GM23248 (cell line): ENCODE data around the gene ZMYM2. TPM values are rescaled to one million over a fixed set of nuclear protein-coding genes. Genes with fewer than 3 reads are reported as not detected.
A peak's percentile ranks its signal among the peaks of the same experiment; 100 is the strongest.

Experiments
- DNase-seq: peaks from one replicate; pipeline ENCODE4 v3.0.0-alpha.2; 2015
- H2AFZ ChIP-seq: fragments of 200-600 bp; sonication (generic); 2 replicates; pipeline ENCODE4 v1.6.1; 2016; ENCODE audit warnings: antibody characterized with exemption
- H3F3A ChIP-seq: fragments of 200-600 bp; sonication (generic); 2 replicates; pipeline ENCODE4 v1.6.1; 2016; ENCODE audit warnings: mild to moderate bottlenecking, antibody characterized with exemption, mixed run types; ENCODE audit not compliant: insufficient read depth
- H3K27ac ChIP-seq: fragments of 200-600 bp; sonication (generic); 2 replicates; pipeline ENCODE4 v1.5.1; 2016; ENCODE audit warnings: mild to moderate bottlenecking
- H3K27me3 ChIP-seq: fragments of 200-600 bp; sonication (generic); replicated peaks from 2 replicates; pipeline ENCODE4 v1.6.1; 2016; ENCODE audit warnings: mild to moderate bottlenecking; ENCODE audit not compliant: insufficient read depth
- H3K36me3 ChIP-seq: fragments of 200-600 bp; sonication (generic); 2 replicates; pipeline ENCODE4 v1.6.1; 2016; ENCODE audit warnings: low read depth, mild to moderate bottlenecking
- H3K4me1 ChIP-seq: fragments of 200-600 bp; sonication (generic); 2 replicates; pipeline ENCODE4 v1.6.1; 2016; ENCODE audit warnings: mild to moderate bottlenecking; ENCODE audit not compliant: insufficient read depth
- H3K4me2 ChIP-seq: fragments of 200-600 bp; sonication (generic); one replicate; pipeline ENCODE4 v1.6.1; 2016; ENCODE audit warnings: mild to moderate bottlenecking; ENCODE audit not compliant: unreplicated experiment
- H3K4me3 ChIP-seq: fragments of 200-600 bp; sonication (generic); 2 replicates; pipeline ENCODE4 v1.5.1; 2016; ENCODE audit warnings: mild to moderate bottlenecking
- H3K79me2 ChIP-seq: fragments of 200-600 bp; sonication (generic); 2 replicates; pipeline ENCODE4 v1.6.1; 2016; ENCODE audit warnings: mild to moderate bottlenecking; ENCODE audit not compliant: insufficient read depth
- H3K9ac ChIP-seq: fragments of 200-600 bp; sonication (generic); 2 replicates; pipeline ENCODE4 v1.6.1; 2016; ENCODE audit warnings: mild to moderate bottlenecking
- H3K9me2 ChIP-seq: fragments of 200-600 bp; sonication (generic); 2 replicates; pipeline ENCODE4 v1.6.1; 2016; ENCODE audit warnings: mixed run types, mild to moderate bottlenecking, moderate library complexity; ENCODE audit not compliant: insufficient read depth
- H3K9me3 ChIP-seq: fragments of 200-600 bp; sonication (generic); one replicate; pipeline ENCODE4 v1.6.1; 2017; ENCODE audit warnings: low read depth
- H4K20me1 ChIP-seq: fragments of 200-600 bp; sonication (generic); 2 replicates; pipeline ENCODE4 v1.6.0; 2016; ENCODE audit not compliant: insufficient read depth
- EZH2 ChIP-seq: fragments of 200-600 bp; sonication (generic); IDR thresholded peaks from 2 replicates; pipeline ENCODE4 v1.6.1; 2018; ENCODE audit warnings: antibody characterized with exemption, mild to moderate bottlenecking; ENCODE audit not compliant: insufficient read depth, poor library complexity, severe bottlenecking
- EZH2phosphoT487 ChIP-seq: fragments of 200-600 bp; sonication (generic); IDR thresholded peaks from 2 replicates; pipeline ENCODE4 v1.6.1; 2018; ENCODE audit warnings: antibody characterized with exemption, moderate library complexity, mild to moderate bottlenecking, low read depth; ENCODE audit not compliant: insufficient read depth
- WGBS, 2 experiments: methylation state at CpG; one replicate each; pipeline ENCODE4 v1.1.6; 2015 to 2017; ENCODE audit warnings: low lambda C conversion rate in 2 of 2, low coverage in 1 of 2; ENCODE audit errors: missing lambda C conversion rate in 2 of 2; 5-methylcytosine and 5-hydroxymethylcytosine counted together
- in situ Hi-C: fragments of 300-500 bp; cut with MboI; formaldehyde crosslinking; loops from 2 replicates; pipeline ENCODE4 v1.15.0; 2020
- polyA plus RNA-seq: library from polyadenylated mRNA; unstranded; fragments of >200 nt; fragmentation: Nextera tagmentation; extraction: Ambion mirVana; gene quantifications from 2 replicates; pipeline ENCODE4 v1.2.1, GENCODE V29; 2016
- total RNA-seq: library from RNA; depleted of rRNA; stranded (reverse); fragments of >200 nt; shearing (Covaris generic); gene quantifications from 2 replicates; pipeline ENCODE4 v1.2.3, GENCODE V29; 2014

The ZMYM2 gene
- total and polyA plus RNA-seq, 2 experiments from 2014 or later, result 14.9 to 35.0 TPM

DNA sequence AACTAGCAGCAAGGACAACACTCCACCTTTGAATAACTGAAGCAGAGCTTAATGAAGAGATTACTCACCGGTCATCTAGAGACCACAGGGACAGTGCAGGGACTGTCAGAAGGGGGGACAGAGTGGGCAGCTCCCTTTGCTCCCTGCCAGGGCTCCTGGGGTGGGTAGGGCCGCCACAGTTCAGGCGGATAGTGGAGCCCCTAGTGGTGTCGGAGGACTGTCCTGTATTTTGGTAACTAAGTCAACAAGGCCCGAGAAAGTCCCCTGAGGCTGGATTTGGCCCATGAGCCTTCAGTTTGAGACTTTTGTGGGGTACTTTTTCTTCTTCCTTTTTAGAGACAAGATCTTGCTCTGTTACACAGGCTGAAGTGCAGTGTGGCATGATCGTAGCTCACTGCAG, 157.7 kb downstream of the ZMYM2 start:
- Histone ChIP-seq H3K27me3 (no peaks in the 10 kb centered on the region), H3F3A (peaks cover 9% of the 10 kb centered on the region; the same call in 1 of the 2 replicates), H3K9ac (no peak overlapping the region), H2AFZ (no peak overlapping the region), H3K4me2 (no peak overlapping the region), H3K9me3 (no peaks in the 10 kb centered on the region), H4K20me1 (no peaks in the 10 kb centered on the region), H3K79me2 (no peaks in the 10 kb centered on the region), H3K4me3 (no peak overlapping the region), H3K27ac (no peak overlapping the region), H3K36me3 (no peaks in the 10 kb centered on the region), H3K4me1 (no peaks in the 10 kb centered on the region), H3K9me2 (no peaks in the 10 kb centered on the region)
- TF ChIP-seq EZH2 (no peak), EZH2phosphoT487 (no peak)
- WGBS, 2 experiments, result 80 to 82% methylated on average over 6 of the region's 6 CpGs
- no peak for DNase-seq
- in situ Hi-C loops, result no loop called here

DNA sequence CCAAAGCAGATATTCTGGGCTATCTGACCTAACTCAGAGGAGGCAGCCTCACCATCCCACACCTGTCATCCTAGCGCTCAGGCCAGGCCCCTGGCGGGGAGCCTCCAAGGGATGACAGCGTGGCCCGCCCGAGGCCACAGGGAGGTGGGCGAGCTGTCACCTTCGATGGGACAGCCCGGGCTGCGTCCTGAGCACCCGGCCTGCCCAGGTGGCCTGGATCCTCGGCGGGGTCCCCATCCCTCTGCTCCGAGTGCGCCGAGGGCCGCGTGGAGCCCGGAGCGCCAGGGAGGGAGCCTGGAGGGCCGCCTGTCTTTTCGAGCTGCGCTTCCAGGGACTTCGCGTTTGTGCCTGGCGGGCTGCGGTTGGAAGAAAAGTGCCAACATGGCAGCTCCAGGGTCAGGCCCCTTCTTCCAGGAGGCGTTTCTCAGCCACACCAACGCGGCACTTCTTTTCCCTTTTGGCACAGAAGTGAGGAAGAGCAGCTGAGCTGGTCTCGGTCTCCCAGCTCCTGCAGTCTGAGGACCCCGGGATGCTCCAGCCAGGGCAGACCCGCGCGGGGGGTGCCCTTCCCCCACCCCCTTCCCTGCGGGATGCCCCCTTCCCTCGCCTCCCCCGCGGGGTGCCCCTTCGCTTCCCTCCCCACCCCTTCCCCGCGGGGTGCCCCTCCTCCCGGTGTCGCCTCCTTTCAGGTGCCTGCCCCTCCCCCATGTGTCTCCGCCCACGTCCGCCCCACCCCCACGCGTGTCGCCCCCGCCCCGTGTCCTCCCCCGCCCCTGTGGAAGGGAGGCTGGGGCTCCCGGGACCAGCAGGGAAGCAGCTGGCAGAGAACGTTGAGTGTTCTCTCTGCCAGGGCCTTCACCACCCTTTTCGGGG, 160.0 kb downstream of the ZMYM2 start:
- in situ Hi-C loops, result no loop called here
- no peak for TF ChIP-seq EZH2
- no peak for TF ChIP-seq EZH2phosphoT487
- peak; percentile 75 for DNase-seq
- H3K9ac ChIP-seq, result peak overlapping the region; percentile 90
- no peaks in the 10 kb centered on the region for H4K20me1 ChIP-seq
- H3K9me3 ChIP-seq, result no peaks in the 10 kb centered on the region
- H2AFZ ChIP-seq, result peak overlapping the region; percentile 95
- no peaks in the 10 kb centered on the region for H3K9me2 ChIP-seq
- WGBS, 2 experiments, result 6 to 7% methylated on average over 35 to 51 of the region's 55 CpGs
- H3K4me1 ChIP-seq, result no peaks in the 10 kb centered on the region
- H3K4me2 ChIP-seq, result peak overlapping the region; percentile 77
- no peaks in the 10 kb centered on the region for H3K36me3 ChIP-seq
- peaks cover 9% of the 10 kb centered on the region; the same call in 1 of the 2 replicates for H3F3A ChIP-seq
- no peaks in the 10 kb centered on the region for H3K27me3 ChIP-seq
- H3K4me3 ChIP-seq, result peak overlapping the region; percentile 79
- H3K79me2 ChIP-seq, result no peaks in the 10 kb centered on the region
- H3K27ac ChIP-seq, result peak overlapping the region; percentile 81

DNA sequence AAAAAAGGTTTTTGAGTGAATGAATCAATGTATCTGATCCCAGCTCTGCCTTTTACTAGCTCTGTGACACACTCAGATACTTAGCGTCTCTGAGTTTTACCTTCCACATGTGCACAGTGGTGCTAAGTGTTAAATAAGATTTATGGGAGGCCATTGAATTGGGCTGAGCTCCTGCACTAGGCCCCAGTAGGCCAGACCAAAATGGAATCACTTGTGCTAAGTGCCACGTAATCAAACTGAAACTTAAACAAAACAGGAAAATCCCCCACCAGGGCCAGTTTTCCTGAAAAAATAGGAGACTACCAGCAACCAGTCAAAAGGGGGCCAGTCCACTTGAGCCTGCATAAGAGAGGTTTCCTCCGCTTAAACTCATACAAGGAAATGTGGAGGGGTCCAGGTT, 161.4 kb downstream of the ZMYM2 start:
- H3K27me3 ChIP-seq, result no peaks in the 10 kb centered on the region
- H3F3A ChIP-seq, result peaks cover 10% of the 10 kb centered on the region
- WGBS, 2 experiments, result 76 to 83% methylated on average over 3 of the region's 3 CpGs
- H3K9me2 ChIP-seq, result no peaks in the 10 kb centered on the region
- no peaks in the 10 kb centered on the region for H3K9me3 ChIP-seq
- no peaks in the 10 kb centered on the region for H3K36me3 ChIP-seq
- peaks cover 8% of the 10 kb centered on the region for H3K4me1 ChIP-seq
- no peaks in the 10 kb centered on the region for H4K20me1 ChIP-seq
- H3K79me2 ChIP-seq, result no peaks in the 10 kb centered on the region
- peak overlapping the region; percentile 81 for H3K27ac ChIP-seq
- DNase-seq, result no peak
- H2AFZ ChIP-seq, result peak overlapping the region; percentile 95
- in situ Hi-C loops, result no loop called here
- H3K4me3 ChIP-seq, result peak overlapping the region; percentile 66
- H3K9ac ChIP-seq, result no peak overlapping the region
- H3K4me2 ChIP-seq, result peak overlapping the region; percentile 64
- TF ChIP-seq EZH2phosphoT487, result no peak
- no peak for TF ChIP-seq EZH2

DNA sequence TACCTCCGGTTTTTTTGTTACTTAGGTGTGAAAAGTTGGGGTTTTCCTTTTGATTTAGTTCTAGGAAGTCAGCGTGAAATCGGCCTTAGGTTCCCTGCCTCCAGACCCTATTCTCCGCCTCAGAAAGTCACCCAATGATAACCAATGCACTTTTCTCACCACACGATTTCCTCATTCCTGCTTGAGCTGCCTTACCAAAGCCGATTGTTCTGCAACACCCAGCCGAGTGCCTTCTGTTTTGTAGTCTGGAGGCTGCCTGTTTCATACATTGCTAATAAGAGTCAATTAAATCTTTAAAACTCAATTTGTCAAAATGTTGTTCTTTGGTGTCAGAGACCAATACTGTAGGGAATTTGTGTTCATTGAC, 162.6 kb downstream of the ZMYM2 start:
- Histone ChIP-seq H3K79me2 (no peaks in the 10 kb centered on the region), H3K9me2 (no peaks in the 10 kb centered on the region), H3K27me3 (no peaks in the 10 kb centered on the region), H4K20me1 (no peaks in the 10 kb centered on the region), H2AFZ (peak overlapping the region; percentile 95), H3K27ac (peak overlapping the region; percentile 24; the same call in 1 of the 2 replicates), H3K4me1 (peaks cover 16% of the 10 kb centered on the region), H3F3A (peaks cover 22% of the 10 kb centered on the region), H3K4me2 (peak overlapping the region; percentile 64), H3K4me3 (peak overlapping the region; percentile 66), H3K9ac (peak overlapping the region; percentile 76), H3K9me3 (no peaks in the 10 kb centered on the region), H3K36me3 (no peaks in the 10 kb centered on the region)
- in situ Hi-C loops, result no loop called here
- peak; percentile 27 for DNase-seq
- 21 to 24% methylated on average over 6 to 7 of the region's 7 CpGs for WGBS, 2 experiments
- TF ChIP-seq EZH2phosphoT487 (no peak), EZH2 (no peak)
